ENCODE results near the gene USP6.
"Not testable (repeated sequence)": the region's sequence is repeated elsewhere in the genome, so short reads cannot be mapped to it uniquely, and the experiment has no call there.

Gene USP6

GRCh38 chr17:5120436-5121185 lies 4.8 kb downstream of the USP6 start:
- H3K4me3 ChIP-seq (ENCODE audit: low read length); DNase-seq (ENCODE audit: low read depth, low spot score): not testable (repeated sequence)

- no peak for DNase-seq (ENCODE audit: low read depth, low spot score)
- no peak overlapping the region for H3K4me3 ChIP-seq (ENCODE audit: low read length)
Measured at GRCh38 chr17:5121186-5121841, 5.5 kb downstream of the USP6 start.

- not testable (repeated sequence) for H3K4me3 ChIP-seq (ENCODE audit: low read length); DNase-seq (ENCODE audit: low read depth, low spot score)
Measured at GRCh38 chr17:5122056-5122455, 6.2 kb downstream of the USP6 start.

- no peak for DNase-seq (ENCODE audit: low read depth, low spot score)
- H3K4me3 ChIP-seq (ENCODE audit: low read length) = no peak overlapping the region
Measured at GRCh38 chr17:5122586-5123342, 6.9 kb downstream of the USP6 start.

GRCh38 chr17:5123343-5124124 lies 7.7 kb downstream of the USP6 start:
- H3K4me3 ChIP-seq (ENCODE audit: low read length) = no peak overlapping the region
- no peak for DNase-seq (ENCODE audit: low read depth, low spot score)

- not testable (repeated sequence) for H3K4me3 ChIP-seq (ENCODE audit: low read length); DNase-seq (ENCODE audit: low read depth, low spot score)
Measured at GRCh38 chr17:5124125-5124760, 8.4 kb downstream of the USP6 start.

GRCh38 chr17:5124896-5125295 lies 9.1 kb downstream of the USP6 start:
- DNase-seq (ENCODE audit: low read depth, low spot score); H3K4me3 ChIP-seq (ENCODE audit: low read length): not testable (repeated sequence)

- H3K4me3 ChIP-seq (ENCODE audit: low read length) = no peak overlapping the region
- DNase-seq (ENCODE audit: low read depth, low spot score) = no peak
Measured at GRCh38 chr17:5126719-5127488, 11.1 kb downstream of the USP6 start.

GRCh38 chr17:5127910-5128309 lies 12.1 kb downstream of the USP6 start:
- DNase-seq (ENCODE audit: low read depth, low spot score) = no peak
- no peak overlapping the region for H3K4me3 ChIP-seq (ENCODE audit: low read length)

GRCh38 chr17:5128387-5128786 lies 12.6 kb downstream of the USP6 start:
- not testable (repeated sequence) for DNase-seq (ENCODE audit: low read depth, low spot score); H3K4me3 ChIP-seq (ENCODE audit: low read length)

- H3K4me3 ChIP-seq (ENCODE audit: low read length) = no peak overlapping the region
- DNase-seq (ENCODE audit: low read depth, low spot score) = no peak
Measured at GRCh38 chr17:5128905-5129535, 13.2 kb downstream of the USP6 start.

GRCh38 chr17:5129770-5130169 lies 13.9 kb downstream of the USP6 start:
- not testable (repeated sequence) for DNase-seq (ENCODE audit: low read depth, low spot score); H3K4me3 ChIP-seq (ENCODE audit: low read length)

GRCh38 chr17:5130261-5130660 lies 14.4 kb downstream of the USP6 start:
- not testable (repeated sequence) for H3K4me3 ChIP-seq (ENCODE audit: low read length); DNase-seq (ENCODE audit: low read depth, low spot score)

- not testable (repeated sequence) for DNase-seq (ENCODE audit: low read depth, low spot score); H3K4me3 ChIP-seq (ENCODE audit: low read length)
Measured at GRCh38 chr17:5130687-5131086, 14.9 kb downstream of the USP6 start.

- no peak for DNase-seq (ENCODE audit: low read depth, low spot score)
- H3K4me3 ChIP-seq (ENCODE audit: low read length) = no peak overlapping the region
Measured at GRCh38 chr17:5131146-5131715, 15.4 kb downstream of the USP6 start.

GRCh38 chr17:5131799-5132502 lies 16.1 kb downstream of the USP6 start:
- DNase-seq (ENCODE audit: low read depth, low spot score); H3K4me3 ChIP-seq (ENCODE audit: low read length): not testable (repeated sequence)
